IMR-90 (cell line): Measurements from ENCODE around the gene SLC19A1. TPM values are rescaled to one million over a fixed set of nuclear protein-coding genes. Genes with fewer than 3 reads are reported as not detected.

ENCODE experiments used
- ATAC-seq: fragments of 200-7000 bp; cut with Tn5 transposase; 2 replicates; pipeline ENCODE4 v1.9.1; 2020; ENCODE audit warnings: low read depth, mild to moderate bottlenecking, moderate library complexity
- BruUV-seq: library from RNA; stranded (reverse); fragments of 400-500 nt; replicated peaks from 2 replicates; lab custom pipeline; 2021; lab: Mats Ljungman, UMichigan
- CTCF ChIA-PET: fragments of 300-600 bp; formaldehyde crosslinking; extraction: SDS; loops from one replicate; lab custom pipeline; 2021; ENCODE audit warnings: antibody characterized with exemption; lab: Yijun Ruan, JAX
- POLR2A ChIA-PET: fragments of 300-600 bp; sonication (Branson Sonifier 250); formaldehyde crosslinking; loops from one replicate; lab custom pipeline; 2022; ENCODE audit warnings: antibody characterized with exemption; ENCODE audit not compliant: unreplicated experiment; lab: Charles Lee
- DNase-seq: peaks from one replicate; pipeline ENCODE4 v3.0.0; 2013
- H2AFZ ChIP-seq: replicated peaks from 2 replicates; pipeline ENCODE3; 2013; ENCODE audit warnings: low read length, mild to moderate bottlenecking; ENCODE audit not compliant: poor library complexity
- H2AK5ac ChIP-seq: 2 replicates; pipeline ENCODE4 v1.6.1; 2013; ENCODE audit warnings: low read depth, low read length, inconsistent platforms
- H2AK9ac ChIP-seq: replicated peaks from 2 replicates; pipeline ENCODE3; 2013; ENCODE audit warnings: mild to moderate bottlenecking, low read depth, low read length, moderate library complexity; ENCODE audit not compliant: poor library complexity
- H2BK120ac ChIP-seq: 2 replicates; pipeline ENCODE4 v1.6.1; 2013; ENCODE audit warnings: low read depth, low read length, inconsistent platforms
- H2BK15ac ChIP-seq: 3 replicates; pipeline ENCODE4 v1.6.1; 2013; ENCODE audit warnings: low read depth, low read length, inconsistent platforms
- H2BK20ac ChIP-seq: 2 replicates; pipeline ENCODE4 v1.6.1; 2013; ENCODE audit warnings: low read depth, mild to moderate bottlenecking, inconsistent platforms, low read length, moderate library complexity
- H2BK5ac ChIP-seq: 2 replicates; pipeline ENCODE4 v1.6.1; 2013; ENCODE audit warnings: mild to moderate bottlenecking, low read depth, low read length, inconsistent platforms; ENCODE audit not compliant: poor library complexity, severe bottlenecking
- H3K14ac ChIP-seq: replicated peaks from 2 replicates; pipeline ENCODE4 v1.6.1; 2013; ENCODE audit warnings: low read depth, low read length, inconsistent platforms
- H3K18ac ChIP-seq: 2 replicates; pipeline ENCODE4 v1.6.1; 2013; ENCODE audit warnings: low read depth, low read length, control low read depth
- H3K23ac ChIP-seq: 2 replicates; pipeline ENCODE4 v1.6.1; 2013; ENCODE audit warnings: low read depth, low read length, inconsistent platforms
- H3K27ac ChIP-seq: 2 replicates; pipeline ENCODE4 v1.5.1; 2013; ENCODE audit warnings: mild to moderate bottlenecking, control low read depth, low read length; ENCODE audit not compliant: insufficient read depth
- H3K27me3 ChIP-seq: 2 replicates; pipeline ENCODE4 v1.6.1; 2013; ENCODE audit warnings: low read length; ENCODE audit not compliant: control insufficient read depth, insufficient read depth
- H3K36me3 ChIP-seq: 2 replicates; pipeline ENCODE4 v1.6.1; 2013; ENCODE audit warnings: low read length, mixed read lengths; ENCODE audit not compliant: control insufficient read depth, insufficient read depth
- H3K4ac ChIP-seq: 2 replicates; pipeline ENCODE4 v1.6.1; 2013; ENCODE audit warnings: low read depth, low read length, inconsistent platforms
- H3K4me1 ChIP-seq: 2 replicates; pipeline ENCODE4 v1.6.1; 2013; ENCODE audit warnings: low read length, mixed read lengths; ENCODE audit not compliant: control insufficient read depth, insufficient read depth
- H3K4me2 ChIP-seq: 2 replicates; pipeline ENCODE4 v1.6.1; 2013; ENCODE audit warnings: low read depth, mild to moderate bottlenecking, control low read depth, low read length, moderate library complexity
- H3K4me3 ChIP-seq: 2 replicates; pipeline ENCODE4 v1.5.1; 2013; ENCODE audit warnings: low read depth, mild to moderate bottlenecking, control low read depth, low read length, moderate library complexity; ENCODE audit not compliant: insufficient read depth
- H3K56ac ChIP-seq: 2 replicates; pipeline ENCODE4 v1.6.1; 2013; ENCODE audit warnings: low read length, inconsistent platforms; ENCODE audit not compliant: insufficient read depth; ENCODE audit errors: extremely low read depth
- H3K79me1 ChIP-seq, 2 experiments: 2 replicates each; pipeline ENCODE4 v1.6.1; 2013; ENCODE audit warnings: low read length in 2 of 2, inconsistent platforms in 1 of 2, low read depth in 1 of 2
- H3K9ac ChIP-seq: 2 replicates; pipeline ENCODE4 v1.6.1; 2013; ENCODE audit warnings: low read depth, low read length, control low read depth
- H3K9me1 ChIP-seq: 2 replicates; pipeline ENCODE4 v1.6.1; 2013; ENCODE audit warnings: low read length, inconsistent platforms; ENCODE audit not compliant: insufficient read depth
- H3K9me3 ChIP-seq: 2 replicates; pipeline ENCODE4 v1.6.1; 2013; ENCODE audit warnings: low read length; ENCODE audit not compliant: control insufficient read depth, insufficient read depth
- H4K20me1 ChIP-seq: 2 replicates; pipeline ENCODE4 v1.6.1; 2013; ENCODE audit warnings: low read length, inconsistent platforms; ENCODE audit not compliant: insufficient read depth
- H4K5ac ChIP-seq: 2 replicates; pipeline ENCODE4 v1.6.1; 2013; ENCODE audit warnings: mild to moderate bottlenecking, low read depth, low read length, control low read depth
- H4K8ac ChIP-seq, 2 experiments: 2 replicates each; pipeline ENCODE4 v1.6.1; 2013; ENCODE audit warnings: low read depth in 2 of 2, low read length in 2 of 2, control low read depth in 1 of 2, inconsistent platforms in 1 of 2
- H4K91ac ChIP-seq: 2 replicates; pipeline ENCODE4 v1.6.1; 2013; ENCODE audit warnings: low read depth, low read length, inconsistent platforms; ENCODE audit not compliant: insufficient read depth
- BHLHE40 ChIP-seq: fragments of 150-350 bp; IDR thresholded peaks from 2 replicates; pipeline ENCODE4 v1.6.1; 2016; ENCODE audit warnings: mild to moderate bottlenecking, low read depth, low read length
- POLR2A ChIP-seq: IDR thresholded peaks from 2 replicates; pipeline ENCODE4 v1.6.1; 2012; ENCODE audit warnings: mild to moderate bottlenecking, low read depth, low read length
- SMC3 ChIP-seq: fragments of 150-350 bp; IDR thresholded peaks from 2 replicates; pipeline ENCODE4 v1.6.1; 2016; ENCODE audit warnings: low read depth, mild to moderate bottlenecking, antibody characterized with exemption, low read length, moderate library complexity
- WGBS, 2 experiments: methylation state at CpG; one replicate each; pipeline versions ENCODE4 v1.1.5 to v1.1.7; 2013; ENCODE audit warnings: missing lambda C conversion rate in 2 of 2; ENCODE audit not compliant: insufficient read length in 1 of 2; ENCODE audit errors: extremely low coverage in 2 of 2; 5-methylcytosine and 5-hydroxymethylcytosine counted together
- dilution Hi-C: fragments of 300-500 bp; cut with HindIII; formaldehyde crosslinking; loops from one replicate; pipeline ENCODE4 v1.14.3; 2018; ENCODE audit warnings: low sequenced_read_pairs; ENCODE audit not compliant: unreplicated experiment
- in situ Hi-C: fragments of 300-500 bp; cut with MboI; formaldehyde crosslinking; loops from 3 replicates; pipeline ENCODE4 v1.14.3; 2019; ENCODE audit warnings: low sequenced_read_pairs, inconsistent platforms, mixed read lengths
- intact Hi-C: fragments of 100-400 bp; cut with micrococcal nuclease; formaldehyde crosslinking; loops from 2 replicates; pipeline ENCODE4 v1.10.0; 2022
- polyA plus RNA-seq, 3 experiments: library from polyadenylated mRNA; depleted of rRNA; stranded (reverse); fragments of >200 nt; gene quantifications; 2 replicates each; pipeline ENCODE4 v1.2.3, GENCODE V29; 2012; ENCODE audit warnings: low replicate concordance in 1 of 3
- total RNA-seq: library from RNA; depleted of rRNA; stranded (reverse); fragments of >200 nt; gene quantifications from 2 replicates; pipeline ENCODE4 v1.2.3, GENCODE V29; 2012

Gene SLC19A1
- total and polyA plus RNA-seq, 2 of the 4 experiments (the other 2 are of a cell fraction) = 2.2 to 16.2 TPM

GRCh38 chr21:45482899-45483821 is 59.1 kb downstream of the SLC19A1 start (continued):
- TF ChIP-seq POLR2A = no peak
- no peak for TF ChIP-seq SMC3

GRCh38 chr21:45481977-45482898 is 60.0 kb downstream of the SLC19A1 start:
- Histone ChIP-seq H3K4me1 (peaks cover 2% of the 10 kb centered on the region; the same call in 1 of the 2 replicates), H2AK9ac (peak overlapping the region; percentile 65), H3K4ac (no peak overlapping the region), H4K91ac (no peak overlapping the region), H3K56ac (no peak overlapping the region), H4K5ac (no peak overlapping the region), H2BK120ac (no peak overlapping the region), H2AFZ (no peak overlapping the region), H4K8ac (no peak overlapping the region), H3K27ac (no peak overlapping the region), H3K27me3 (no peaks in the 10 kb centered on the region), H2BK15ac (no peak overlapping the region), H3K9ac (no peak overlapping the region), H3K4me3 (no peak overlapping the region), H3K9me1 (peaks cover 11% of the 10 kb centered on the region), H3K14ac (no peak overlapping the region), H3K79me1 (peaks cover 0 to 23% of the 10 kb centered on the region in 2 experiments; a peak in 2 of 4 replicates), H3K36me3 (peaks cover 74% of the 10 kb centered on the region), H4K20me1 (peaks cover 5% of the 10 kb centered on the region), H2AK5ac (no peak overlapping the region), H3K4me2 (no peak overlapping the region), H3K23ac (no peak overlapping the region), H3K9me3 (no peaks in the 10 kb centered on the region), H2BK5ac (no peak overlapping the region), H2BK20ac (no peak overlapping the region), H3K18ac (no peak overlapping the region)
- no peak for TF ChIP-seq BHLHE40
- no peak for DNase-seq
- in situ Hi-C loops (no loop called here), dilution Hi-C loops (no loop called here), intact Hi-C loops (no loop called here)
- ChIA-PET POLR2A (no interaction called here), CTCF (interaction anchor here (0.8 kb wide), 1 partner anchor 9 kb away, joined by 4 read pairs; no protein-coding TSS in a partner anchor)
- no peak for ATAC-seq
- WGBS, 2 experiments = 93% methylated on average over 20 of the region's 33 CpGs; no CpG with 5 or more reads in 1 of the 2 experiments
- no TSS peak for BruUV-seq
